WTC11 (cell line): ENCODE measurements around the gene TIMM13. TPM values are rescaled to one million over a fixed set of nuclear protein-coding genes. Genes with fewer than 3 reads are reported as not detected.

Experiments
- ATAC-seq: fragments of 200-7000 bp; cut with Tn5 transposase; 2 replicates; pipeline ENCODE4 v1.10.0; 2021; ENCODE audit warnings: mild to moderate bottlenecking, moderate library complexity
- CTCF ChIA-PET: fragments of 300-600 bp; sonication (Branson Sonifier 250); formaldehyde crosslinking; loops from one replicate; lab custom pipeline; 2021; ENCODE audit warnings: antibody characterized with exemption; lab: Charles Lee
- POLR2A ChIA-PET: fragments of 350-600 bp; sonication (Branson Sonifier 250); formaldehyde crosslinking; loops from one replicate; lab custom pipeline; 2021; ENCODE audit warnings: antibody characterized with exemption; lab: Charles Lee
- DNase-seq: peaks from one replicate; pipeline ENCODE4 v3.0.0; 2021; ENCODE audit warnings: low spot score
- H3K27ac Mint-ChIP-seq: 2 replicates; pipeline ENCODE4 v1.8.0; 2021; ENCODE audit warnings: mixed read lengths
- H3K27me3 Mint-ChIP-seq: 2 replicates; pipeline ENCODE4 v1.8.0; 2021; ENCODE audit warnings: low read depth, mild to moderate bottlenecking, moderate library complexity, mixed read lengths
- H3K36me3 Mint-ChIP-seq: 2 replicates; pipeline ENCODE4 v1.8.0; 2021; ENCODE audit warnings: mixed read lengths
- H3K4me1 Mint-ChIP-seq: 2 replicates; pipeline ENCODE4 v1.8.0; 2022; ENCODE audit warnings: mixed read lengths
- H3K4me3 Mint-ChIP-seq: 2 replicates; pipeline ENCODE4 v1.8.0; 2021; ENCODE audit warnings: mild to moderate bottlenecking, moderate library complexity, mixed read lengths
- H3K9me3 Mint-ChIP-seq: 2 replicates; pipeline ENCODE4 v1.8.0; 2021; ENCODE audit warnings: mixed read lengths
- FOXJ3 ChIP-seq: sonication (generic); formaldehyde crosslinking; IDR thresholded peaks from 2 replicates; pipeline ENCODE4 v1.9.0; 2021; ENCODE audit warnings: missing genetic modification reagents, mild to moderate bottlenecking, borderline replicate concordance
- GTF2I ChIP-seq: fragments of 250-450 bp; sonication (Bioruptor Pico); conservative IDR thresholded peaks from 2 replicates; pipeline ENCODE4 v1.4.0; 2021; ENCODE audit warnings: mild to moderate bottlenecking
- NR2C2 ChIP-seq: sonication (generic); formaldehyde crosslinking; IDR thresholded peaks from 2 replicates; pipeline ENCODE4 v1.8.0; 2022; ENCODE audit warnings: mild to moderate bottlenecking, missing genetic modification reagents
- NR3C1 ChIP-seq: sonication (generic); formaldehyde crosslinking; conservative IDR thresholded peaks from 2 replicates; pipeline ENCODE4 v1.8.1; 2023; ENCODE audit warnings: low read depth, mild to moderate bottlenecking, missing genetic modification reagents
- SMAD4 ChIP-seq: sonication (generic); formaldehyde crosslinking; IDR thresholded peaks from 2 replicates; pipeline ENCODE4 v1.8.0; 2022; ENCODE audit warnings: mild to moderate bottlenecking, missing genetic modification reagents
- ZNF219 ChIP-seq: sonication (generic); formaldehyde crosslinking; IDR thresholded peaks from 2 replicates; pipeline ENCODE4 v1.8.0; 2023; ENCODE audit warnings: missing genetic modification reagents, mild to moderate bottlenecking, borderline replicate concordance
- ZNF263 ChIP-seq: sonication (generic); formaldehyde crosslinking; IDR thresholded peaks from 2 replicates; pipeline ENCODE4 v1.8.1; 2022; ENCODE audit warnings: low read depth, mild to moderate bottlenecking, moderate library complexity, missing genetic modification reagents
- ZNF396 ChIP-seq: fragments of 250-450 bp; sonication (Bioruptor Pico); IDR thresholded peaks from 2 replicates; pipeline ENCODE4 v1.8.0; 2021; ENCODE audit warnings: mild to moderate bottlenecking, moderate library complexity, borderline replicate concordance
- total RNA-seq: library from RNA; stranded (reverse); gene quantifications from 3 replicates; pipeline ENCODE4 v1.2.3, GENCODE V29; 2021
- TF ChIP-seq, protein P1 (sequence below): sonication (generic); formaldehyde crosslinking; IDR thresholded peaks from 2 replicates; pipeline ENCODE4 v1.8.1; 2023; ENCODE audit warnings: mild to moderate bottlenecking, missing genetic modification reagents
- TF ChIP-seq, protein P2 (sequence below): fragments of 200-600 bp; IDR thresholded peaks from 2 replicates; pipeline ENCODE4 v1.8.0; 2022; ENCODE audit warnings: antibody characterized with exemption
- TF ChIP-seq, protein P3 (sequence below): fragments of 250-450 bp; sonication (Bioruptor Pico); IDR thresholded peaks from 2 replicates; pipeline ENCODE4 v1.9.0; 2021; ENCODE audit warnings: moderate library complexity, mild to moderate bottlenecking, inconsistent platforms, borderline replicate concordance
- TF ChIP-seq, protein P4 (sequence below): sonication (generic); formaldehyde crosslinking; IDR thresholded peaks from 2 replicates; pipeline ENCODE4 v1.8.1; 2022; ENCODE audit warnings: low read depth, missing genetic modification reagents, borderline replicate concordance
- TF ChIP-seq, protein P5 (sequence below): fragments of 250-450 bp; sonication (Bioruptor Pico); IDR thresholded peaks from 2 replicates; pipeline ENCODE4 v1.9.0; 2021; ENCODE audit warnings: mild to moderate bottlenecking
- TF ChIP-seq, protein P6 (sequence below): sonication (generic); formaldehyde crosslinking; IDR thresholded peaks from 2 replicates; pipeline ENCODE4 v1.8.0; 2022; ENCODE audit warnings: mild to moderate bottlenecking, missing genetic modification reagents
- TF ChIP-seq, protein P7 (sequence below): sonication (generic); formaldehyde crosslinking; IDR thresholded peaks from 2 replicates; pipeline ENCODE4 v1.8.0; 2023; ENCODE audit warnings: missing genetic modification reagents, mild to moderate bottlenecking, borderline replicate concordance
- TF ChIP-seq, protein P8 (sequence below): fragments of 250-450 bp; sonication (Bioruptor Pico); IDR thresholded peaks from 2 replicates; pipeline ENCODE4 v1.9.0; 2021; ENCODE audit warnings: mild to moderate bottlenecking, borderline replicate concordance

TIMM13 gene
- total RNA-seq, 1 experiment from 2014 or later = 342 TPM

DNA sequence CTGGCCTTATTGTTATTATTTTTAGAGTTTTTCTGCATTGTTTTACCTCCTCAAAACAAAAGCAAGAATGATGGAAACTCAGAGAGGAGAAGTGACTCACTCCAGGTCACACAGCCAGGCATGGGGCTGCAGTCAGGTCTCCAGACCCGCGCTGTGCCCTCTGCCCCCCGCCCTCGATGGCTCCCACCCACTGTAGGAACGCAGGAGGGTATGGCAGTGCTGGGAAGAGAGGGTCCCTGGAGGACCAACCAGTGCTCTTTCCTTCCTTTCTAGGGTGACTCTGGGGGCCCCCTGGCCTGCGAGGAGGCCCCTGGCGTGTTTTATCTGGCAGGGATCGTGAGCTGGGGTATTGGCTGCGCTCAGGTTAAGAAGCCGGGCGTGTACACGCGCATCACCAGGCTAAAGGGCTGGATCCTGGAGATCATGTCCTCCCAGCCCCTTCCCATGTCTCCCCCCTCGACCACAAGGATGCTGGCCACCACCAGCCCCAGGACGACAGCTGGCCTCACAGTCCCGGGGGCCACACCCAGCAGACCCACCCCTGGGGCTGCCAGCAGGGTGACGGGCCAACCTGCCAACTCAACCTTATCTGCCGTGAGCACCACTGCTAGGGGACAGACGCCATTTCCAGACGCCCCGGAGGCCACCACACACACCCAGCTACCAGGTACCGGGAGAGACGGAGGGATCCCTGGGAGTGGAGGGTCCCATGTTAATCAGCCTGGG lies 5.6 kb downstream of the TIMM13 start:
- TF ChIP-seq, protein P1, sequence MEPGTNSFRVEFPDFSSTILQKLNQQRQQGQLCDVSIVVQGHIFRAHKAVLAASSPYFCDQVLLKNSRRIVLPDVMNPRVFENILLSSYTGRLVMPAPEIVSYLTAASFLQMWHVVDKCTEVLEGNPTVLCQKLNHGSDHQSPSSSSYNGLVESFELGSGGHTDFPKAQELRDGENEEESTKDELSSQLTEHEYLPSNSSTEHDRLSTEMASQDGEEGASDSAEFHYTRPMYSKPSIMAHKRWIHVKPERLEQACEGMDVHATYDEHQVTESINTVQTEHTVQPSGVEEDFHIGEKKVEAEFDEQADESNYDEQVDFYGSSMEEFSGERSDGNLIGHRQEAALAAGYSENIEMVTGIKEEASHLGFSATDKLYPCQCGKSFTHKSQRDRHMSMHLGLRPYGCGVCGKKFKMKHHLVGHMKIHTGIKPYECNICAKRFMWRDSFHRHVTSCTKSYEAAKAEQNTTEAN = no peak
- TF ChIP-seq SMAD4 (CRISPR knock-in tag) (no peak), NR3C1 (CRISPR knock-in tag) (no peak), ZNF396 (CRISPR knock-in tag) (no peak), ZNF263 (CRISPR knock-in tag) (no peak), NR2C2 (CRISPR knock-in tag) (no peak)
- TF ChIP-seq, protein P2, sequence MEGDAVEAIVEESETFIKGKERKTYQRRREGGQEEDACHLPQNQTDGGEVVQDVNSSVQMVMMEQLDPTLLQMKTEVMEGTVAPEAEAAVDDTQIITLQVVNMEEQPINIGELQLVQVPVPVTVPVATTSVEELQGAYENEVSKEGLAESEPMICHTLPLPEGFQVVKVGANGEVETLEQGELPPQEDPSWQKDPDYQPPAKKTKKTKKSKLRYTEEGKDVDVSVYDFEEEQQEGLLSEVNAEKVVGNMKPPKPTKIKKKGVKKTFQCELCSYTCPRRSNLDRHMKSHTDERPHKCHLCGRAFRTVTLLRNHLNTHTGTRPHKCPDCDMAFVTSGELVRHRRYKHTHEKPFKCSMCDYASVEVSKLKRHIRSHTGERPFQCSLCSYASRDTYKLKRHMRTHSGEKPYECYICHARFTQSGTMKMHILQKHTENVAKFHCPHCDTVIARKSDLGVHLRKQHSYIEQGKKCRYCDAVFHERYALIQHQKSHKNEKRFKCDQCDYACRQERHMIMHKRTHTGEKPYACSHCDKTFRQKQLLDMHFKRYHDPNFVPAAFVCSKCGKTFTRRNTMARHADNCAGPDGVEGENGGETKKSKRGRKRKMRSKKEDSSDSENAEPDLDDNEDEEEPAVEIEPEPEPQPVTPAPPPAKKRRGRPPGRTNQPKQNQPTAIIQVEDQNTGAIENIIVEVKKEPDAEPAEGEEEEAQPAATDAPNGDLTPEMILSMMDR = no peak
- TF ChIP-seq, protein P3, sequence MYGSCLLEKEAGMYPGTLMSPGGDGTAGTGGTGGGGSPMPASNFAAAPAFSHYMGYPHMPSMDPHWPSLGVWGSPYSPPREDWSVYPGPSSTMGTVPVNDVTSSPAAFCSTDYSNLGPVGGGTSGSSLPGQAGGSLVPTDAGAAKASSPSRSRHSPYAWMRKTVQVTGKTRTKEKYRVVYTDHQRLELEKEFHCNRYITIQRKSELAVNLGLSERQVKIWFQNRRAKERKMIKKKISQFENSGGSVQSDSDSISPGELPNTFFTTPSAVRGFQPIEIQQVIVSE (CRISPR knock-in tag) = no peak
- TF ChIP-seq, protein P4, sequence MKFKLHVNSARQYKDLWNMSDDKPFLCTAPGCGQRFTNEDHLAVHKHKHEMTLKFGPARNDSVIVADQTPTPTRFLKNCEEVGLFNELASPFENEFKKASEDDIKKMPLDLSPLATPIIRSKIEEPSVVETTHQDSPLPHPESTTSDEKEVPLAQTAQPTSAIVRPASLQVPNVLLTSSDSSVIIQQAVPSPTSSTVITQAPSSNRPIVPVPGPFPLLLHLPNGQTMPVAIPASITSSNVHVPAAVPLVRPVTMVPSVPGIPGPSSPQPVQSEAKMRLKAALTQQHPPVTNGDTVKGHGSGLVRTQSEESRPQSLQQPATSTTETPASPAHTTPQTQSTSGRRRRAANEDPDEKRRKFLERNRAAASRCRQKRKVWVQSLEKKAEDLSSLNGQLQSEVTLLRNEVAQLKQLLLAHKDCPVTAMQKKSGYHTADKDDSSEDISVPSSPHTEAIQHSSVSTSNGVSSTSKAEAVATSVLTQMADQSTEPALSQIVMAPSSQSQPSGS (CRISPR knock-in tag) = no peak
- TF ChIP-seq, protein P5, sequence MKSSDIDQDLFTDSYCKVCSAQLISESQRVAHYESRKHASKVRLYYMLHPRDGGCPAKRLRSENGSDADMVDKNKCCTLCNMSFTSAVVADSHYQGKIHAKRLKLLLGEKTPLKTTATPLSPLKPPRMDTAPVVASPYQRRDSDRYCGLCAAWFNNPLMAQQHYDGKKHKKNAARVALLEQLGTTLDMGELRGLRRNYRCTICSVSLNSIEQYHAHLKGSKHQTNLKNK = no peak
- TF ChIP-seq, protein P6, sequence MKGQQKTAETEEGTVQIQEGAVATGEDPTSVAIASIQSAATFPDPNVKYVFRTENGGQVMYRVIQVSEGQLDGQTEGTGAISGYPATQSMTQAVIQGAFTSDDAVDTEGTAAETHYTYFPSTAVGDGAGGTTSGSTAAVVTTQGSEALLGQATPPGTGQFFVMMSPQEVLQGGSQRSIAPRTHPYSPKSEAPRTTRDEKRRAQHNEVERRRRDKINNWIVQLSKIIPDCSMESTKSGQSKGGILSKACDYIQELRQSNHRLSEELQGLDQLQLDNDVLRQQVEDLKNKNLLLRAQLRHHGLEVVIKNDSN (CRISPR knock-in tag) = no peak
- TF ChIP-seq, all 79 proteins: peak for 0
- DNase-seq (no peak), ATAC-seq (no peak)
- peaks cover 11% of the 10 kb centered on the region for H3K4me1 Mint-ChIP-seq
- ChIA-PET POLR2A (no interaction called here), CTCF (interaction anchor here (0.8 kb wide), 1 partner anchor 13 kb away, joined by 3 read pairs; no protein-coding TSS in a partner anchor)
- H3K27me3 Mint-ChIP-seq = peaks cover 12% of the 10 kb centered on the region
- no peak overlapping the region for H3K27ac Mint-ChIP-seq
- peaks cover 4% of the 10 kb centered on the region; the same call in 1 of the 2 replicates for H3K36me3 Mint-ChIP-seq
- no peaks in the 10 kb centered on the region for H3K9me3 Mint-ChIP-seq
- no peak overlapping the region for H3K4me3 Mint-ChIP-seq

DNA sequence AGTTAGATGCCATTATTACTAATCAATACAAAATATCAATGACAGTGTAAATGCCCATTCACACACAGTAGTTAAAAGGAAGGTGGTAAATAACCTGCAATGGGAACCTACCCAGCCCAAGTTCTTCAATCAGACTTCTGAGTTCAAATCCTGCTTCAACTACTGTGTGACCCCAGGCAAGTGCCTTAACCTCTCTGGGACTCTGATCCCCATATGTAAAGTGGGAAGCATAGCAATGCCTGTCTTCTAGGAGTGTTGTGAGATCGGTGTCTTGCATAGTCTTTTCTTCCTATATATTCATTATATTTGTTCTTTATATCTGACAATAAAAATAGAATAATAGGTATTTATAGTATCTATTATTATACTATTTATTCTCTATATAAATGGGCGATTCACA lies 6.9 kb downstream of the TIMM13 start:
- H3K36me3 Mint-ChIP-seq = peaks cover 4% of the 10 kb centered on the region; the same call in 1 of the 2 replicates
- H3K4me1 Mint-ChIP-seq = no peaks in the 10 kb centered on the region
- no peaks in the 10 kb centered on the region for H3K9me3 Mint-ChIP-seq
- H3K4me3 Mint-ChIP-seq = no peak overlapping the region
- no peak for DNase-seq
- CTCF ChIA-PET = interaction anchor here (0.7 kb wide), 1 partner anchor 36 kb away, joined by 3 read pairs; no protein-coding TSS in a partner anchor
- no peak overlapping the region for H3K27ac Mint-ChIP-seq
- ATAC-seq = no peak
- POLR2A ChIA-PET = interaction anchor here (0.7 kb wide), 1 partner anchor 27 kb away, joined by 6 read pairs; no protein-coding TSS in a partner anchor
- H3K27me3 Mint-ChIP-seq = peaks cover 12% of the 10 kb centered on the region
- TF ChIP-seq, protein P7, sequence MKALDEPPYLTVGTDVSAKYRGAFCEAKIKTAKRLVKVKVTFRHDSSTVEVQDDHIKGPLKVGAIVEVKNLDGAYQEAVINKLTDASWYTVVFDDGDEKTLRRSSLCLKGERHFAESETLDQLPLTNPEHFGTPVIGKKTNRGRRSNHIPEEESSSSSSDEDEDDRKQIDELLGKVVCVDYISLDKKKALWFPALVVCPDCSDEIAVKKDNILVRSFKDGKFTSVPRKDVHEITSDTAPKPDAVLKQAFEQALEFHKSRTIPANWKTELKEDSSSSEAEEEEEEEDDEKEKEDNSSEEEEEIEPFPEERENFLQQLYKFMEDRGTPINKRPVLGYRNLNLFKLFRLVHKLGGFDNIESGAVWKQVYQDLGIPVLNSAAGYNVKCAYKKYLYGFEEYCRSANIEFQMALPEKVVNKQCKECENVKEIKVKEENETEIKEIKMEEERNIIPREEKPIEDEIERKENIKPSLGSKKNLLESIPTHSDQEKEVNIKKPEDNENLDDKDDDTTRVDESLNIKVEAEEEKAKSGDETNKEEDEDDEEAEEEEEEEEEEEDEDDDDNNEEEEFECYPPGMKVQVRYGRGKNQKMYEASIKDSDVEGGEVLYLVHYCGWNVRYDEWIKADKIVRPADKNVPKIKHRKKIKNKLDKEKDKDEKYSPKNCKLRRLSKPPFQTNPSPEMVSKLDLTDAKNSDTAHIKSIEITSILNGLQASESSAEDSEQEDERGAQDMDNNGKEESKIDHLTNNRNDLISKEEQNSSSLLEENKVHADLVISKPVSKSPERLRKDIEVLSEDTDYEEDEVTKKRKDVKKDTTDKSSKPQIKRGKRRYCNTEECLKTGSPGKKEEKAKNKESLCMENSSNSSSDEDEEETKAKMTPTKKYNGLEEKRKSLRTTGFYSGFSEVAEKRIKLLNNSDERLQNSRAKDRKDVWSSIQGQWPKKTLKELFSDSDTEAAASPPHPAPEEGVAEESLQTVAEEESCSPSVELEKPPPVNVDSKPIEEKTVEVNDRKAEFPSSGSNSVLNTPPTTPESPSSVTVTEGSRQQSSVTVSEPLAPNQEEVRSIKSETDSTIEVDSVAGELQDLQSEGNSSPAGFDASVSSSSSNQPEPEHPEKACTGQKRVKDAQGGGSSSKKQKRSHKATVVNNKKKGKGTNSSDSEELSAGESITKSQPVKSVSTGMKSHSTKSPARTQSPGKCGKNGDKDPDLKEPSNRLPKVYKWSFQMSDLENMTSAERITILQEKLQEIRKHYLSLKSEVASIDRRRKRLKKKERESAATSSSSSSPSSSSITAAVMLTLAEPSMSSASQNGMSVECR (CRISPR knock-in tag) = no peak
- TF ChIP-seq, protein P8, sequence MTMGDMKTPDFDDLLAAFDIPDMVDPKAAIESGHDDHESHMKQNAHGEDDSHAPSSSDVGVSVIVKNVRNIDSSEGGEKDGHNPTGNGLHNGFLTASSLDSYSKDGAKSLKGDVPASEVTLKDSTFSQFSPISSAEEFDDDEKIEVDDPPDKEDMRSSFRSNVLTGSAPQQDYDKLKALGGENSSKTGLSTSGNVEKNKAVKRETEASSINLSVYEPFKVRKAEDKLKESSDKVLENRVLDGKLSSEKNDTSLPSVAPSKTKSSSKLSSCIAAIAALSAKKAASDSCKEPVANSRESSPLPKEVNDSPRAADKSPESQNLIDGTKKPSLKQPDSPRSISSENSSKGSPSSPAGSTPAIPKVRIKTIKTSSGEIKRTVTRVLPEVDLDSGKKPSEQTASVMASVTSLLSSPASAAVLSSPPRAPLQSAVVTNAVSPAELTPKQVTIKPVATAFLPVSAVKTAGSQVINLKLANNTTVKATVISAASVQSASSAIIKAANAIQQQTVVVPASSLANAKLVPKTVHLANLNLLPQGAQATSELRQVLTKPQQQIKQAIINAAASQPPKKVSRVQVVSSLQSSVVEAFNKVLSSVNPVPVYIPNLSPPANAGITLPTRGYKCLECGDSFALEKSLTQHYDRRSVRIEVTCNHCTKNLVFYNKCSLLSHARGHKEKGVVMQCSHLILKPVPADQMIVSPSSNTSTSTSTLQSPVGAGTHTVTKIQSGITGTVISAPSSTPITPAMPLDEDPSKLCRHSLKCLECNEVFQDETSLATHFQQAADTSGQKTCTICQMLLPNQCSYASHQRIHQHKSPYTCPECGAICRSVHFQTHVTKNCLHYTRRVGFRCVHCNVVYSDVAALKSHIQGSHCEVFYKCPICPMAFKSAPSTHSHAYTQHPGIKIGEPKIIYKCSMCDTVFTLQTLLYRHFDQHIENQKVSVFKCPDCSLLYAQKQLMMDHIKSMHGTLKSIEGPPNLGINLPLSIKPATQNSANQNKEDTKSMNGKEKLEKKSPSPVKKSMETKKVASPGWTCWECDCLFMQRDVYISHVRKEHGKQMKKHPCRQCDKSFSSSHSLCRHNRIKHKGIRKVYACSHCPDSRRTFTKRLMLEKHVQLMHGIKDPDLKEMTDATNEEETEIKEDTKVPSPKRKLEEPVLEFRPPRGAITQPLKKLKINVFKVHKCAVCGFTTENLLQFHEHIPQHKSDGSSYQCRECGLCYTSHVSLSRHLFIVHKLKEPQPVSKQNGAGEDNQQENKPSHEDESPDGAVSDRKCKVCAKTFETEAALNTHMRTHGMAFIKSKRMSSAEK = no peak
- TF ChIP-seq GTF2I (CRISPR knock-in tag) (no peak), FOXJ3 (no peak), ZNF219 (CRISPR knock-in tag) (no peak)
- TF ChIP-seq, protein P5 = no peak
